GM18502 (cell line): Measurements from ENCODE around the gene PLAC8L1.

Source experiments
- ATAC-seq: cut with Tn5 transposase; IDR thresholded peaks from one replicate; pipeline ENCODE4 v1.9.1; 2021; ENCODE audit warnings: mild to moderate bottlenecking; ENCODE audit not compliant: unreplicated experiment, poor library complexity

PLAC8L1 gene

GRCh38 chr5:146048994-146049703 is 56.2 kb downstream of the PLAC8L1 start:
- ATAC-seq = no peak

GRCh38 chr5:146047396-146047795 is 58.0 kb downstream of the PLAC8L1 start:
- ATAC-seq = no peak

- no peak for ATAC-seq
Measured at GRCh38 chr5:146043722-146044121, 61.7 kb downstream of the PLAC8L1 start.

GRCh38 chr5:146042628-146043279 is 62.6 kb downstream of the PLAC8L1 start:
- no peak for ATAC-seq

GRCh38 chr5:146041180-146041789 is 64.1 kb downstream of the PLAC8L1 start:
- peak; percentile 87 for ATAC-seq

- ATAC-seq = no peak
Measured at GRCh38 chr5:146040527-146040926, 64.8 kb downstream of the PLAC8L1 start.

GRCh38 chr5:146039420-146039819 is 66.0 kb downstream of the PLAC8L1 start:
- no peak for ATAC-seq

GRCh38 chr5:146034605-146035004 is 70.8 kb downstream of the PLAC8L1 start:
- no peak for ATAC-seq
